Nephron progenitor cell (in vitro differentiated cells): ENCODE data around the gene SPTBN4.

ENCODE experiments used
- DNase-seq: peaks from one replicate; pipeline ENCODE4 v3.0.0; 2021
- H3K27ac Mint-ChIP-seq: 2 replicates; pipeline ENCODE4 v1.8.0; 2021; ENCODE audit warnings: mild to moderate bottlenecking, moderate library complexity, mixed read lengths
- H3K27me3 Mint-ChIP-seq: 2 replicates; pipeline ENCODE4 v1.8.0; 2021; ENCODE audit warnings: mild to moderate bottlenecking, low read depth, mixed read lengths; ENCODE audit not compliant: poor library complexity
- H3K36me3 Mint-ChIP-seq: 2 replicates; pipeline ENCODE4 v1.8.0; 2021; ENCODE audit warnings: low read depth, mixed read lengths
- H3K4me1 Mint-ChIP-seq: 2 replicates; pipeline ENCODE4 v1.8.0; 2021; ENCODE audit warnings: mixed read lengths
- H3K4me3 Mint-ChIP-seq: 2 replicates; pipeline ENCODE4 v1.8.0; 2021; ENCODE audit warnings: mild to moderate bottlenecking, moderate library complexity, mixed read lengths
- H3K9me3 Mint-ChIP-seq: 2 replicates; pipeline ENCODE4 v1.8.0; 2021; ENCODE audit warnings: mild to moderate bottlenecking, moderate library complexity, mixed read lengths
- CTCF ChIP-seq: fragments of 200-600 bp; sonication (generic); IDR thresholded peaks from 2 replicates; pipeline ENCODE4 v1.5.0; 2021; ENCODE audit warnings: antibody characterized with exemption

SPTBN4 gene

GRCh38 chr19:40441719-40442253 lies 25.0 kb upstream of the SPTBN4 start:
- no peak for DNase-seq
- H3K27ac Mint-ChIP-seq = peak overlapping the region; percentile 99
- H3K9me3 Mint-ChIP-seq = no peaks in the 10 kb centered on the region
- H3K4me1 Mint-ChIP-seq = peaks cover 55% of the 10 kb centered on the region
- H3K4me3 Mint-ChIP-seq = peak overlapping the region; percentile 99
- TF ChIP-seq CTCF = no peak
- peaks cover 4% of the 10 kb centered on the region for H3K27me3 Mint-ChIP-seq
- H3K36me3 Mint-ChIP-seq = peaks cover 19% of the 10 kb centered on the region

GRCh38 chr19:40442328-40443130 lies 24.3 kb upstream of the SPTBN4 start:
- Mint-ChIP-seq H3K36me3 (peaks cover 19% of the 10 kb centered on the region), H3K27ac (peak overlapping the region; percentile 99), H3K4me3 (peak overlapping the region; percentile 99), H3K27me3 (peaks cover 4% of the 10 kb centered on the region), H3K9me3 (no peaks in the 10 kb centered on the region), H3K4me1 (peaks cover 58% of the 10 kb centered on the region)
- no peak for TF ChIP-seq CTCF
- no peak for DNase-seq

- Mint-ChIP-seq H3K4me3 (peak overlapping the region; percentile 99), H3K9me3 (no peaks in the 10 kb centered on the region), H3K27me3 (peaks cover 4% of the 10 kb centered on the region), H3K4me1 (peaks cover 66% of the 10 kb centered on the region), H3K27ac (peak overlapping the region; percentile 99), H3K36me3 (peaks cover 19% of the 10 kb centered on the region)
- no peak for TF ChIP-seq CTCF
- peak; percentile 99 for DNase-seq
These were observed 23.4 kb upstream of the SPTBN4 start for GRCh38 chr19:40443131-40443999.

- H3K9me3 Mint-ChIP-seq = no peaks in the 10 kb centered on the region
- DNase-seq = peak; percentile 98
- H3K4me1 Mint-ChIP-seq = peaks cover 65% of the 10 kb centered on the region
- peaks cover 4% of the 10 kb centered on the region for H3K27me3 Mint-ChIP-seq
- H3K4me3 Mint-ChIP-seq = peak within 1 kb of the TSS; percentile 99
- peak within 1 kb of the TSS; percentile 99 for H3K27ac Mint-ChIP-seq
- H3K36me3 Mint-ChIP-seq = peaks cover 19% of the 10 kb centered on the region
- no peak for TF ChIP-seq CTCF
These were observed 22.6 kb upstream of the SPTBN4 start, which contains the start of gene SERTAD3 for GRCh38 chr19:40444000-40444824. Gene SERTAD3, minus strand, starts transcription at chr19:40444335. Its CDS starts 2,255 bp downstream, at chr19:40442080.

- Mint-ChIP-seq H3K36me3 (peaks cover 24% of the 10 kb centered on the region), H3K27me3 (peaks cover 4% of the 10 kb centered on the region), H3K27ac (peak overlapping the region; percentile 97), H3K4me1 (peaks cover 60% of the 10 kb centered on the region), H3K9me3 (no peaks in the 10 kb centered on the region), H3K4me3 (peak overlapping the region; percentile 99)
- no peak for DNase-seq
- TF ChIP-seq CTCF = no peak
These were observed 21.9 kb upstream of the SPTBN4 start for GRCh38 chr19:40444825-40445312.
